K562 (cell line): ENCODE results near the gene EMX1. TPM values are rescaled to one million over a fixed set of nuclear protein-coding genes. Genes with fewer than 3 reads are reported as not detected.

Source experiments
- ATAC-seq: fragments of 200-7000 bp; cut with Tn5 transposase; 3 replicates; pipeline ENCODE4 v1.9.1; 2020; ENCODE audit warnings: moderate library complexity
- BruUV-seq: library from RNA; stranded (reverse); fragments of 400-500 nt; replicated peaks from 2 replicates; lab custom pipeline; 2021; lab: Mats Ljungman, UMichigan
- CTCF ChIA-PET: fragments of 300-600 bp; formaldehyde crosslinking; extraction: SDS; loops from one replicate; lab custom pipeline; 2021; ENCODE audit warnings: low intra/inter-chr PET ratio; lab: Yijun Ruan, JAX
- POLR2A ChIA-PET: fragments of 300-600, 350-650 bp; sonication (Branson Sonifier 250); formaldehyde crosslinking; extraction: SDS; loops from one replicate; lab custom pipeline; 2021; ENCODE audit warnings: antibody characterized with exemption, inconsistent platforms; lab: Yijun Ruan, JAX
- DNase-seq, 4 experiments: peaks; one replicate each; pipeline versions ENCODE4 v3.0.0 to v3.0.0-alpha.2; 2011 to 2018; ENCODE audit warnings: low spot score in 3 of 4, mixed read lengths in 3 of 4; ENCODE audit errors: extremely low read depth in 1 of 4
- FAIRE-seq: peaks from 2 replicates; lab custom pipeline; 2011; peaks lifted over from hg19 to GRCh38; lab: Jason Lieb, UNC
- H2AFZ ChIP-seq: 2 replicates; pipeline ENCODE4 v1.6.0; 2011; ENCODE audit warnings: low read depth, low read length, control low read depth, inconsistent platforms
- H3K27ac ChIP-seq: fragments of 200-600 bp; 3 replicates; pipeline ENCODE4 v1.8.0; 2011; ENCODE audit warnings: low read depth, mild to moderate bottlenecking, control low read depth, inconsistent platforms, low read length, moderate library complexity, mixed read lengths; ENCODE audit errors: extremely low read depth
- H3K27me3 ChIP-seq, 2 experiments: fragments of 300-600 bp in 1 of 2; 2 replicates in 1 of 2; 3 replicates in 1 of 2; pipeline versions ENCODE4 v1.6.0 to v1.8.0; 2011; ENCODE audit warnings: inconsistent platforms in 2 of 2, low read length in 2 of 2, mild to moderate bottlenecking in 1 of 2, mixed read lengths in 1 of 2, moderate library complexity in 1 of 2; ENCODE audit not compliant: control insufficient read depth in 2 of 2, insufficient read depth in 2 of 2
- H3K36me3 ChIP-seq: fragments of 300-600 bp; 3 replicates; pipeline ENCODE4 v1.8.0; 2011; ENCODE audit warnings: mild to moderate bottlenecking, low read length, inconsistent platforms; ENCODE audit not compliant: control insufficient read depth, insufficient read depth
- H3K4me1 ChIP-seq, 2 experiments: fragments of 200-600 bp in 1 of 2; replicated peaks in 1 of 2; 2 replicates in 1 of 2; 3 replicates in 1 of 2; pipeline versions ENCODE4 v1.5.1 to v1.8.0; 2011; ENCODE audit warnings: inconsistent platforms in 2 of 2, low read length in 2 of 2, mild to moderate bottlenecking in 1 of 2, mixed read lengths in 1 of 2, moderate library complexity in 1 of 2; ENCODE audit not compliant: control insufficient read depth in 2 of 2, insufficient read depth in 2 of 2
- H3K4me2 ChIP-seq: 2 replicates; pipeline ENCODE4 v1.6.1; 2011; ENCODE audit warnings: low read length, control low read depth, inconsistent platforms, mixed read lengths; ENCODE audit not compliant: insufficient read depth
- H3K4me3 ChIP-seq: fragments of 200-600 bp; sonication (generic), shearing (Covaris generic); 2 replicates; pipeline ENCODE4 v1.5.1; 2016; ENCODE audit warnings: control low read depth, inconsistent platforms
- H3K79me2 ChIP-seq: fragments of 200-600 bp; 3 replicates; pipeline ENCODE4 v1.8.0; 2011; ENCODE audit warnings: low read length, inconsistent platforms; ENCODE audit not compliant: control insufficient read depth, insufficient read depth
- H3K9ac ChIP-seq, 2 experiments: 2 replicates each; pipeline versions ENCODE4 v1.6.0 to v1.6.1; 2011; ENCODE audit warnings: low read depth in 2 of 2, low read length in 2 of 2, control low read depth in 1 of 2, inconsistent platforms in 1 of 2, mild to moderate bottlenecking in 1 of 2, mixed read lengths in 1 of 2; ENCODE audit not compliant: insufficient read depth in 1 of 2
- H3K9me1 ChIP-seq: one replicate; pipeline ENCODE4 v1.6.0; 2011; ENCODE audit warnings: inconsistent platforms, mild to moderate bottlenecking, low read length, moderate library complexity; ENCODE audit not compliant: control insufficient read depth, insufficient read depth
- H3K9me3 ChIP-seq: replicated peaks from 2 replicates; pipeline ENCODE4 v1.5.1; 2011; ENCODE audit warnings: low read depth, low read length, inconsistent platforms; ENCODE audit not compliant: control insufficient read depth, insufficient read depth
- H4K20me1 ChIP-seq: replicated peaks from 2 replicates; pipeline ENCODE4 v1.6.1; 2011; ENCODE audit warnings: low read length, inconsistent platforms, mixed read lengths; ENCODE audit not compliant: control insufficient read depth, insufficient read depth
- CEBPB ChIP-seq: fragments of 450-650 bp; IDR thresholded peaks from 2 replicates; pipeline ENCODE4 v1.6.1; 2016; ENCODE audit warnings: missing genetic modification characterization, missing compliant biosample characterization
- CEBPG ChIP-seq, 3 experiments: fragments of 200-800 bp in 1 of 3; sonication (Bioruptor generic) in 1 of 3; sonication (generic) in 1 of 3; formaldehyde crosslinking in 1 of 3; IDR thresholded peaks in 2 of 3; conservative IDR thresholded peaks in 1 of 3; 2 replicates each; pipeline versions ENCODE4 v1.6.1 to v1.8.0; 2016 to 2022; ENCODE audit warnings: missing compliant biosample characterization in 2 of 3, missing genetic modification characterization in 2 of 3, mild to moderate bottlenecking in 1 of 3, missing genetic modification reagents in 1 of 3
- CXXC5 ChIP-seq: fragments of 250-450 bp; sonication (Bioruptor Pico); IDR thresholded peaks from 2 replicates; pipeline ENCODE4 v1.8.0; 2022; ENCODE audit warnings: inconsistent platforms, mild to moderate bottlenecking, moderate library complexity
- PRMT5 ChIP-seq: sonication (generic); formaldehyde crosslinking; IDR thresholded peaks from 2 replicates; pipeline ENCODE4 v1.5.0; 2020; ENCODE audit warnings: missing genetic modification reagents
- SMARCC2 ChIP-seq: fragments of 450-650 bp; IDR thresholded peaks from 2 replicates; pipeline ENCODE4 v1.6.1; 2017; ENCODE audit warnings: antibody characterized with exemption, moderate library complexity, mild to moderate bottlenecking, low read depth
- SRSF3 ChIP-seq: fragments of 200-400 bp; formaldehyde crosslinking; IDR thresholded peaks from 2 replicates; pipeline ENCODE4 v1.6.1; 2016; ENCODE audit warnings: mild to moderate bottlenecking, low read length, moderate library complexity; ENCODE audit not compliant: insufficient read depth
- TOE1 ChIP-seq, 2 experiments: fragments of 450-650 bp in 1 of 2; sonication (generic) in 1 of 2; formaldehyde crosslinking in 1 of 2; IDR thresholded peaks; 2 replicates each; pipeline versions ENCODE4 v1.7.1 to v1.8.0; 2016 to 2022; ENCODE audit warnings: borderline replicate concordance in 2 of 2, mild to moderate bottlenecking in 2 of 2, antibody characterized with exemption in 1 of 2, inconsistent platforms in 1 of 2, low read depth in 1 of 2, missing genetic modification reagents in 1 of 2, moderate library complexity in 1 of 2
- ZNF212 ChIP-seq: fragments of 450-650 bp; formaldehyde crosslinking; IDR thresholded peaks from 2 replicates; pipeline ENCODE4 v1.4.0; 2020; ENCODE audit warnings: mild to moderate bottlenecking
- ZNF766 ChIP-seq: fragments of 200-800 bp; sonication (Bioruptor generic); conservative IDR thresholded peaks from 2 replicates; pipeline ENCODE4 v1.6.1; 2016; ENCODE audit warnings: missing genetic modification characterization, missing compliant biosample characterization
- WGBS: fragments of 100-300 bp; shearing (Covaris generic); methylation state at CpG from one replicate; pipeline ENCODE4 v1.1.6; 2016; ENCODE audit warnings: low coverage, mixed read lengths; ENCODE audit not compliant: insufficient coverage; ENCODE audit errors: missing lambda C conversion rate; 5-methylcytosine and 5-hydroxymethylcytosine counted together
- in situ Hi-C: fragments of 300-500 bp; cut with MboI; formaldehyde crosslinking; loops from 4 replicates; pipeline ENCODE4 v1.15.0; 2018; ENCODE audit warnings: inconsistent platforms, mixed read lengths
- intact Hi-C: fragments of 100-400 bp; cut with micrococcal nuclease; formaldehyde crosslinking; loops from 2 replicates; pipeline ENCODE4 v1.14.2; 2022
- polyA plus RNA-seq, 8 experiments: library from polyadenylated mRNA; depleted of rRNA in 4 of 8; stranded (reverse) in 5 of 8; unstranded in 3 of 8; fragments of >200 nt; fragmentation: Nextera tagmentation in 2 of 8; fragmentation: Illumina TruSeq in 1 of 8; extraction: Ambion mirVana in 2 of 8; extraction: Trizol in 1 of 8; gene quantifications; 2 replicates each; pipeline versions ENCODE4 v1.2.1 to v1.2.3, GENCODE V29; 2011 to 2014; ENCODE audit warnings: inconsistent platforms in 1 of 8, missing spikeins in 1 of 8
- total RNA-seq, 7 experiments: library from RNA; depleted of rRNA in 6 of 7; stranded (reverse); fragments of >200 nt in 6 of 7; fragmentation: Illumina TruSeq in 2 of 7; extraction: Trizol in 2 of 7; gene quantifications; 2 replicates each; pipeline versions ENCODE4 v1.2.1 to v1.2.3, GENCODE V29; 2011 to 2021; ENCODE audit warnings: low replicate concordance in 1 of 7

EMX1 gene
- total and polyA plus RNA-seq, 9 of the 15 experiments (the other 6 are each of a cell fraction or from before 2014, with no cell fraction given), result 0.10 to 0.32 (median 0.21) TPM; not detected in 6

- TF ChIP-seq PRMT5 (CRISPR knock-in tag), result peak; percentile 77; the same call in 1 of the 2 replicates
- TF ChIP-seq SRSF3, result no peak
- TF ChIP-seq CXXC5 (CRISPR knock-in tag), result 0 out of 2 replicates have a peak, but pooled peaks have one; percentile 21
- TF ChIP-seq ZNF212 (CRISPR knock-in tag), result no peak
- 0 out of 2 replicates have a peak, but pooled peaks have one; percentile 47 for TF ChIP-seq ZNF766 (CRISPR knock-in tag)
- TF ChIP-seq SMARCC2, result no peak
These were observed 33.9 kb upstream of the EMX1 start (continued) for GRCh38 chr2:72883356-72883962.

GRCh38 chr2:72886505-72887031 lies 30.8 kb upstream of the EMX1 start:
- ChIA-PET CTCF (interaction anchor here (2.6 kb wide), 1 partner anchor 116 kb away, joined by 10 read pairs; no protein-coding TSS in a partner anchor), POLR2A (interaction anchor here (0.7 to 1.7 kb wide), 5 partner anchors 10 to 291 kb away, joined by 3 to 6 read pairs (median 3); no protein-coding TSS in a partner anchor)
- no peak for ATAC-seq
- TF ChIP-seq CEBPB (peak; percentile 91), TOE1 (IDR thresholded peaks at IDR 0.05; ENCODE audit: borderline replicate concordance) (no peak), TOE1 (CRISPR knock-in tag; IDR thresholded peaks at IDR 0.05; ENCODE audit: borderline replicate concordance, low read depth) (no peak), CEBPG (CRISPR knock-in tag; IDR thresholded peaks at IDR 0.05) (no peak), CEBPG (tag; conservative IDR thresholded peaks at IDR 0.05 in 1 of 2, IDR thresholded peaks at IDR 0.05 in 1 of 2) (peak; percentile 59 to 68)
- H2AFZ ChIP-seq, result peak overlapping the region; percentile 98
- peaks cover 5% of the 10 kb centered on the region; the same call in 2 of the 3 replicates for H3K79me2 ChIP-seq
- no peak for FAIRE-seq
- intact Hi-C loops (loop anchor here (1.0 kb wide), 1 partner anchor 115 kb away; no protein-coding TSS in a partner anchor), in situ Hi-C loops (no loop called here)
- no peak for DNase-seq
- no peak overlapping the region for H3K27ac ChIP-seq
- H3K36me3 ChIP-seq, result peaks cover 17% of the 10 kb centered on the region; the same call in 2 of the 3 replicates
- no peaks in the 10 kb centered on the region for H3K9me3 ChIP-seq
- H3K9me1 ChIP-seq, result no peaks in the 10 kb centered on the region
- peaks cover 12% of the 10 kb centered on the region; the same call in 1 of the 2 replicates for H4K20me1 ChIP-seq
- no TSS peak for BruUV-seq
- peak overlapping the region; percentile 85 for H3K4me3 ChIP-seq
- H3K4me1 ChIP-seq, result peaks cover 9 to 15% of the 10 kb centered on the region in 2 experiments; a peak in 4 of 5 replicates
- 0 out of 5 replicates have a peak, but pooled peaks cover 3 to 5% of the 10 kb centered on the region in 2 experiments for H3K27me3 ChIP-seq
- peak overlapping the region; percentile 74 to 92 for H3K9ac ChIP-seq
- 30% methylated on average over 7 of the region's 7 CpGs for WGBS
- peak overlapping the region; percentile 87 for H3K4me2 ChIP-seq
